NB4 (cell line): ENCODE results near the gene KRTAP5-4.

Experiments
- CTCF ChIP-seq: IDR thresholded peaks from one replicate; pipeline ENCODE4 v1.5.1; 2012; ENCODE audit warnings: low read depth, low read length
- POLR2A ChIP-seq: IDR thresholded peaks from 2 replicates; pipeline ENCODE4 v1.6.1; 2011; ENCODE audit warnings: mild to moderate bottlenecking; ENCODE audit not compliant: insufficient read length; ENCODE audit errors: extremely low read depth

- TF ChIP-seq POLR2A (no peak), CTCF (no peak)
Measured at GRCh38 chr11:1636291-1636950, 14.5 kb upstream of the KRTAP5-4 start.
